Stimulated activated naive CD4-positive, alpha-beta T cell treated with Interleukin-2 at 50 U/mL for 16 hours (primary cell): Measurements from ENCODE around the gene FOXJ3.

ENCODE experiments used
- DNase-seq: peaks from one replicate; lab custom pipeline; 2025; lab: John Stamatoyannopoulos, UW

FOXJ3 gene

DNA sequence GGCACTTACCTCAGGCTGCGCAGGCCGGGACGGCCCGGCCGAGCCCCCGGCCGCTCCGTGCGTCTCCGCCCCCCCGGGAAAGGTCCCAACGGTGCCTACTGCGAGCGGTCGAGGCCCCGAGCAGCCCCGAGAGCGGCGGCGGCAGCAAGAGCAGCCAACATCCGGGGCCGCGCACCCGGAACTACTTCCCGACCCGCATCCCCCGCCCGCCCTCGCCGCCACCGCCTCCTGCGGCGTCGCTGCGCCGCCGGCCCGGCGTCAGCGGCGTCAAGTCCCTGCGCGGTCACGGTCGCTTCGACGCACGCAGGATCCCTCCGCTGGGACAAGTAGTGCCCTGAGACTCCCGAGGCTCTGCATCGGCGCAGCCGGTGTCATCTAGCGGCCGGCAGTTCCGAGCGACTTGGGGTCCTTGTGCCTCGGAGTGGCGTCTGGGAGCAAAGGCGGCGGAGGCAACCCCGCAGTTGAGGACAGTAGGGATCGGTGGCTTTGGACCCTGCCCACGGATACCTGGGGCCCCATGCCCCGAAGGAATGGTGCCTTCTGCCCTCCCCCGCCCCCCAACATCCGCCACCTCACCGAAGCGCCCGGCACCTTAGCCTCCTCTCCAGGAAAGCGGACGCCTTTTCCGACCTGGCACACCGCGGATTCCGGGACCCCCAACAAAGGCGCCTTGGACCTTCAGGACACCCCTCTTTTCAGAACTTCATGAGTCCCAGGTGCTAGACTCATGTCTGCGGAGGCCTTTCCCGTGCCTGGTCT lies at the start of gene FOXJ3:
Gene FOXJ3 (minus strand): TSS at position 186 of the 759 bp plus-strand sequence. CDS start 24,142 bp downstream, outside the sequence.
- peak; percentile 92 for DNase-seq

DNA sequence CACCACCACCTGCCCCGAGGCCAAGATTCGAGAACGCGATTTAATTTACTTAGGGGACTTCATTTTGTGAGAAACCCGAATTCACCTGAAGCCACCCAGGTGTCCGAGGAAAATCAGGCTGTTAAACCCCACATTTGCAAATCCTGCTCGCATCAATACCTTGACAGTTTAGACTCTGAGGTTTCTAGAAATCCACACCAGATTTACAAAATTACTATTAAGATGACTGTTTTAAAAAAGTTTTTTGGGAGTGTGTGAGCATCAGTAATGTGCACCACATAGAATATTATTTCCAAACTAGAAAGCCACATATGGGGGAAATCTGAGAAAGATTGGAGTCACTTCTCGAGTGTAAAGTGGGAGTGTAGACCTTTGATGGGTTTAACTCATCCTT lies 46.2 kb upstream of the FOXJ3 start:
- no peak for DNase-seq

DNA sequence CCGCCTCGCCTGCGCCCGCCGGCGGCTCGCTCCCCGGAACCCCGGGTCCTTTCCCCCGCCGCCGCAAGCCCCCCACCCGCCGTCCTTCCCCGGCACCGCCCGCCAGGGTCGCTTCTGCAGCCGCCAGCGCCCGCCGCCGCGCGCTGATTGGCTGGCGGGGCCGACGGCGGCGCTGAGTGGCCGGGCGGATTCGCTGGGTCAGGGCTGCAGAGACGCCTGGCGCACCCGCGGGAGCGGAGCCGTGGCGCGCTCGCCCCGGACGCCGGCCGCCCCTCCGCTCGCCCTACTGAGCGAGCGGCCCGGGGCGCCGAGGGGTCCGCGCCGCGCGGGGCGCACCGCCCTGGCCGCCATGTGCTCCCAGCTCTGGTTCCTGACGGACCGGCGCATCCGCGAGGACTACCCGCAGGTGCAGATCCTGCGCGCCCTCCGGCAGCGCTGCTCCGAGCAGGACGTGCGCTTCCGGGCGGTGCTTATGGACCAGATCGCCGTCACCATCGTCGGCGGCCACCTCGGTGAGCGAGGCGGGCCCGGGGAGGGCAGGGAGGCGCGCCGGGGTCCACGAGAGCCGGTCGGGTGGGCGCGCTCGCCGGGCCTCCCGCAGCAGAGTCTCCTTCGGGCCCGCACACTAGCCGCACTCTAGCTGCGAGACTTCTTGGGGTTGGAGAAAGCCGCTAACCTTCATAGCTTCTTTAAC lies 45.7 kb upstream of the FOXJ3 start, which contains the start of gene RIMKLA:
Gene RIMKLA (plus strand): TSS at position 207 of the 694 bp plus-strand sequence. CDS start 143 bp downstream, at position 350.
- peak; percentile 29 for DNase-seq

DNA sequence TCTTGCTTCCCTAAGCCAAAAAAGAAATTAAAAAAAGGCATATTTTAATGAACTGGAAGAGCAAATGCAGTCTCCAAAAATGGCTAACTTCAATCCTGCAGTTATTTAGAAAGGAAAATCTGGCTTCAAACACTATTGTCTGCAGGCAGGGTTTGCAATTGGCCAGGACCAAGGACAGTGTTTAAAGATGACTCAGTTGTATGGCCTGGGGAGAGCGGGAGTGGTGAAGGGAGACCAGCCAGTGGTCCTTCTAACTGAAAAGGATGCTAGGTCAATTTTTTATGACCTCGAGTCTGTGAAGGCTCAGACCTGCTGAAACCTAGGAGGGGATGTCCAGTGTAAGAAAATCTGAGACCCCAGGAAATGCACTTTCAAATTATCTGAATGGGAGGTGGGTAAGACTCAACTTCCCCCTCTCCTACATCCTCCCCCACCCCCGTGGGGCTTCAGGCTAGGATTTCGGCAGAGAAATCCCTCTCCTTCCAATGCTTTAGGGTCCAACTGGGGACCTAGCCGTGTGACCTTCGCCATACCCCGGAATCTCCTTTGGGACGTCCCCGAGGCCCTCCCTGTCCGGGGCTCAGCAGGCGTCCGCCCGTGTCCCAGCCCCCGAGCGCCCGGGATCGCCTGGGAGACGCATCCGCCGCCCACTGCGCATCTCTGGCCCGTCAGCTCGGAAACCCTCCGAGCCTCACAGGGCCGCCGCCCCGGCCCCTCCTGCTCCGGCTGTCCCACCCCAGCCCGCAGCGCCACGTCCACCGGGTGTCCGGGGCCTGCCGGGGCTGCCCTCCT lies 45.0 kb upstream of the FOXJ3 start:
- DNase-seq: peak; percentile 29

DNA sequence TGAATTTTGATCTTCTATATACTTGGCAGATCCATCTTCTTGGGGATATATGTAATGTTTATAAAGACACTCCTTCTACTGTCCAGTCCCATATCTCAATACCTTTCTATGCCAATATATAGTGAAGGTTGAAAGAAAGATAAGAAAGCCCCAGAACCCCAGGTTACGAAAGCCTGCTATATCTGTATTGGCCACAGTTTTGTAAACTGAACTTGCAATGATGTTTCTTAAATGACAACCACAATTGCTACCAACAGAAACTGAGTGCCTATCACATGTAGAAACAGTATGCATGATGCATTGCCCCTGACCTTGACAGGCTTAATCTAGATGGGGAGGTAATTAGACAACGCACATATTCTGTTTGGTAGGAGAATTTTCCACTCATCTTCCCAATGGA lies 37.8 kb upstream of the FOXJ3 start:
- no peak for DNase-seq

DNA sequence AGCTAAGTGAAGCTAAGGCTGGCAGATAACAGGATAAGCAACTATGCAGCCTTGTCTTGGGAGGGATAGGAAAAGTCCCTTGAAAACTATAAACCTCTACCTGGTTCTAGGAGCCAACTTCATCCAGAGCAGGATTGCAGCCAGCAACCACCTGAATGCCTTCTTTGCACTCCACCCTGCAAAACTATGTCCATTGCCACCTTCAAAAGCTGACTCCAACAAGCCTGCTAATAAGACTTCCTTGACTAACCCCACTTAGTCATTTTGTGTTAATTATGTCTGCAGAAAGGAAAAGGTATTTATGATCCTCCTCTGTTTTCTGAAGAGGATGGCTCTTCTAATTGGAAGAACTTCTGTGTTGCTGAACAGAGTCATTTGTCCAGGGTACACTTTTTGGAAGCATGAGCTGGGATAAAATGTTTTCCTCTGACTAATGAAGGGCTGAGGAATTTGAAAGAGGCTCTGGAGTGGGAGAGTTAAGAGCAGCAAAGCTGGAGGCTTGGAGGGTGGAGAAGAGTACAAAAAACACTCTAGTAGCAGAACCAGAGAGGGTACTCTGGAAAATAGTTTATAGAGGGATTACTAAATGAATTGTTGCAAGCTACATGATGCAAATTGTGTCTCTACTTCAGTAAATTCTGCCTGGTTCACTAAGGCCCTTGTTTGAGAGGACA lies 36.0 kb upstream of the FOXJ3 start:
- no peak for DNase-seq

DNA sequence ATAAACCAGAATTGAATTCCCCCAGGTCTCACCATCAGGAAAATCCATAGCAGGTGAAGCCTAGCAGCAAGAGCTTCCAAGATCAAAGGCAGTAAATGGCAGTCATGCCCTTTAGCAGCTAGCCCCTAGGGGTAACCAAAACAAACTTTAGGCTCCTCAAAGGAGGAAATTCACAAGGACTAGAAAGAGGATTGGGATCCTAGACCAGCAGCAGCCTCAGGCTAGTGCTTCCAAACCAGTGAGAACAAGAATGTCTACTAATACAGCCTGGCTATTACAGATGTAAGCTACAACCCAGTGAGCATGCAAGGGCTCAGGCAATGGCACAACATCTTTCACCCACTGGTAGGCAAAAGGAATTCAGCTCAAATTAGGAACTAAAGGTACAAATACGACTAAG lies 34.4 kb upstream of the FOXJ3 start:
- no peak for DNase-seq

DNA sequence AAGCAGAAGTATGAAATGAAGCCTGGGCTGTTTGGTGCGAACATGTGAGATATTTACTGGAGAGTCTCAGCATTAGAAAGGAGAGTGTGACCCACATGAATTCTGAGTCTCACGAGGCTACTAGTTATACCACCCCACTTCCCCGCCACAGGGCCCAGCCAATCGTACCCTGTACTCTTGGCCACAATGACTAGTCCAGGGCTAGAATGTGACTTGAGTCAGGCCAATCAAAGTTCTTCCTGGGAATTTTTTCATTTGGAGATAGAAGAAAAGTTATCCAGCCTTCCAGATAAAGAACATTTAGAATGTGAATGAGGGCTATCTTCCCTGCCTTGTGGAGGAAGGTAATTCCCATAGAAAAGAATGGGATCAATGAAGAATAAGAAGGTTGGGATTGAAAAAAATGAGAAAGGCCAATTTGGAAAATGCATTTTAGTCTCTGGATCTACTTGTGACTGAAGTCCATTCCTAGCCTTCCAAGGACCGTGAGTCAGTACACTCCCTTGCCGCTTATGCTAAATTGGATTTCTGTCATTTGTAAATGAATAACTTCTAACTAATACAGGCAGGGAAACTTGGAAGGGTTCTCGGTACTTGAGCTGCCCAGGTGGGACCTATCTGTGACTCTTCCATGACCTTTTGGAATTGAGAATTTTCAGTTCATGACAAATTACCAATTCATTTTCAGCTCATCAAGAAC lies 33.2 kb upstream of the FOXJ3 start:
- DNase-seq: no peak

DNA sequence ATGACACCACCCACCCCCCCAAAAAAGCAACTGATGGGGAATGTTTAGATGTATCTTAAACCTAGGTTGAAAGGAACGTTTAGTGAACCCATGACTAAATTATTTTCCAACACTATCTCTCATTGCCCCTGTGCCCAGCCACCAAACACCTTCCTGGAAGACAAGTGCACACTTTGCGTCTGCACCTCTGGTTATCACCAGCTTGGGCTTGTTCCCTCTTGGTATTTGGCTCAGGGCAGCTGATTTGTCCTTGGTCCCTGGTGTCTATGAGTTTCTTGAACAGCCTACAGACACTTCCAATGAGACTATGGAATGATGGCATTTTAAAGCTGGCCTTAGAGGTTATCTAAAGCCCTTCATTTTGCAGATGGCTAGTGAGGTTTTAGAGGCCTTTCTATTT lies 30.1 kb upstream of the FOXJ3 start:
- no peak for DNase-seq

DNA sequence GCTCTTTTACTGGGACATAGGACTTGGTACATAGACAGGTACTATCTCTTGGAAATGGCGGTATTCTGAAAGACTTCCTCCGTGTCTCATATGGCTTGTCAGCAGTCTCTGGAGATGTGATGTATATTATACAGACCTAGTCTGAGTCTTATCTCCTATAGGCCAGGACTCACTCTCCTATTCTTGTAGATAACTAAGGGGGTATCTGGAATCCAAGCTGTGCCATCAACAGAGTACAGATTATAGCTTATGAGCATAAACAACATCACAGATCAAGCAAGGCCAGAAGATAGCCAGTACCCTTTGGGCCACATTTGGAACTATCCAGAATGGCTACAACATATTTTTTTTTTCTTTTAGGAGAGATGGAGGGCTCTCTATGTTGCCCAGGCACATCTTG lies 29.5 kb upstream of the FOXJ3 start:
- DNase-seq: no peak

DNA sequence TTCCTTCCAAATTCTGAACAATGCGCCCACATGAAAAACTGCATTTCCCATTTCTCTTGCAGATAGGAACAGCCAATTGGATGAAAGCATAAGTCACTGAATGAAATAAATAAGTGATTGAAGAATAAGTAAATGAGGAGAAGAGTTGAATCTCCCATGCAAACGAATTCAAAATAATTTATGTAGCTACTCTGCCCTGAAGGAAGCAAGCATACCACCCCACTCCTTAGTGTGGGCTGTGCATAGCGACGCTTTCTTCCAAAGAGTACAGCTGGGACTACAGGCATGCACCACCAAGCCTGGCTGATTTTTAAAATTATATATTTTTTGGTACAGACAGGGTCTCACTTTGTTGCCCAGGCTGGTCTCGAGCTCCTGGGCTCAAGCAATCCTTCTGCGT lies 29.1 kb upstream of the FOXJ3 start:
- DNase-seq: no peak

DNA sequence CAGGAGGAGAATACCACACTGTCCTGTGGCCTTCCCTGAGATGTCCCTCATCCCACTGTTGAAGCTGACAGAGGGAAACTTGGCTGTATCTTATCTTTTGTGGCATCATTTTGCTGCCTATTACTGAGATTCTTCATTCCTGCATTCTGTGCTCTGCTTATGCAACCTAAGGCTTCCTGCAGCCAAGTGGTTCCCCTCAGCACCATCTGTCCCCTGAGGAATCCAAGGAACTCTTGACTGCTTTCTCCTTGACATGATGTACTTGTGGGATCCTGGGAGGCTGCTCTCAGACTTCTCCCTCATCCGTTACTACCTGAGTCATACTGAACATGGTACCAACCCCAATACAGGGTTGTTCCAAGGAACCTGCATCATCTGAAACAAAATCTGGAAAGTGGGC lies 24.4 kb upstream of the FOXJ3 start:
- DNase-seq: no peak

DNA sequence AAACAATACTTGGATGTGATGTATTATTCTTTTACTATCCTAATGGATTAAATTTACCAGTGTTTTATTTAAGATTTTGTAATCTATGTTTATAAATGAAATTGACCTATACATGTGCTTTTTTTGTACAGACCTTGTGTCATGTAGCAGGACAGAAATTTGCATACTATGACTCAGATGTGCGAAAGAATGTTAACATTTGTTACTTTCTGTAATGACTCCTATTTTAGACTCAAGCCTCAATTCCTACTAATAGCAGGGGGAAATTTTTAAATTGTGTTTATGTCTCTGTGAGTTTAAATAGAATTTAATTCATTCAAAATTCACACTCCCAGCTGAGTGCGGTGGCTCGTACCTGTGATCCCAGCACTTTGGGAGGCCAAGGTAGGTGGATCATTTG lies 23.8 kb upstream of the FOXJ3 start:
- DNase-seq: no peak

DNA sequence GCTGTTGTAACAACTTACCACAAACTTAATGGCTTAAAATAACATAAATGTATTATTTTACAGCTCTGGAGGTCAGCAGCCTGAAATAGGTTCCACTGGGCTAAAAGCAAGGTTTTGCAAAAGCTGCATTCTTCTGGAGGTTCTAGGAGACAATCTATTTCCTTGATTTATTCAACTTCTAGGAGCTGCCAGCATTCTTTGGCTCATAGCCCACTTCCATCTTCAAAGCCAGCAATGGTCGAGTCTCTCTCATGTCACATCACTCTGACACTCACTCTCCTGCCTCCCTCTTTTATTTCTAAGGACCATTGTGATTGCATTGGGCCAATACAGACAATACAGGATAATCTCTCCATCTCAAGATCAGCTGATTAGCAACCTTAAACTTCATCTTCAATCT lies 15.1 kb upstream of the FOXJ3 start:
- no peak for DNase-seq

DNA sequence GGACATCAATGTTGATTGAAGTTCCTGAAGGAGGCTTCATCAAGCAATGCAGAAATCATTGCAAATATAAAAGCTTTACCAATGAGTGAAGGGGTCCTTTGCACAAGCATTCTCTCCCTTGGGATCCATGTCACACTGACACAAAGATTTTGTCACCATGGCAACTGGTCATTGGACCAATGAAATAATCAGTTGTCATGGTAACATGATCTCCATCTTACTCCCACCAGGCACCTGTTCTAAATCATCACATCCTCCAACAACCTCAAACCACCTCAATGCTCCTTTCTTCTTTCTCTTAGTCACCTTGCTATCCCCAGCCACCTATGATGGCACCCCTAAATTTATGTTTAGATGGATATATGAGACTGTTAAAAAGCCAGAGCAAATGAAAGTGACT lies 13.5 kb upstream of the FOXJ3 start:
- DNase-seq: no peak

DNA sequence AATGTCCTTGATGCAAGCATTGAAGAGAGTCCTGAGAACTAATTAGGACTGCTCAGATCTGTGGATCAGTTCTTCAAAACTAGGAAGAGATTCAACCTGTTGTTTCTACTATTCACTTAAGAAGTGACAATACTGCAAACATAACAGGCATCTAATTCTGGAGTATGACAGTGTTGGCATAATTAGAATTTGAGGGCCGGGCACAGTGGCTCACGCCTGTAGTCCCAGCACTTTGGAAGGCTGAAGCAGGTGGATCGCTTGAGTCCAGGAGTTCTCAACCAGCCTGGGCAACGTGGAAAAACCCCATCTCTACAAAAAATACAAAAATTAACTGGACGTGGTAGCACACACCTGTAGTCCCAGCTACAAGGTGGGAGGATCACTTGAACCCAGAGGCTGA lies 8.0 kb upstream of the FOXJ3 start:
- no peak for DNase-seq

DNA sequence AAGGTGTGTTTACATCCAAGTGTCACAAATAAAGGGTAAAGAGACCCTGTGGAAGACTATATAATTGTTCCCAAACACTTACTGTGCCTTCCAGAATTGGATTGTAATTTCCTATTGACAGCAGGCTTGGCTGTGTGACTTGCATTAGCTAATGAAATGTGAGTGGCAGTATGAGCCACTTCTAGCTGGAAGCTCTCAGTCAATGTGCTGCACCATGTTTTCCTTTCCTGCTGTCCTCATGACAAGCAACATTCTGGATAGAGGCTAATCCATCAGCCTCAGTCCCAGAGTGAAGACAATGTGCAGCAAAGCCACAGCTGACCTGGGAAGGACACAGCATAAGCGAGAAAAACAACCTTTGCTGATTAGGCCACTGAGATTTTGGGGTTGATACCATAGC lies 5.9 kb upstream of the FOXJ3 start:
- DNase-seq: no peak

DNA sequence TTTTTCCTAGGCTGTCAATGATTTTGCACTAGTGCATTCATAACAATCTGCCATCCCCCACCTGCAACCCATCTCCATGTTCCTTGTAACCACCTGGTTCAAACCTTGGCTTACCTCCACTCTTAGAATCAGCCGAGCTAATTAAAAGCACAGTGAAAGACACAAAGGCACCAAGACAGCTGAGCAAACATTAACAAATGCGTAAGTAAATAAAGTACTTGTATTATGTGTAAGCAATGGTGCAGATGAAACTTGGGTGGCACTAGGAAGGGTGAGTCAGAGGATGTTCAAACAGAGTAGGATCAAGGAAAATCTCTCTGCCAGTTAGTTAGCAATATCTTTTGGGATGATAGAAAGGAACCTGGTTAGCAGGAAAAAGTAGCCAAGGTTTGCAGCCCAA lies 5.1 kb upstream of the FOXJ3 start:
- no peak for DNase-seq

DNA sequence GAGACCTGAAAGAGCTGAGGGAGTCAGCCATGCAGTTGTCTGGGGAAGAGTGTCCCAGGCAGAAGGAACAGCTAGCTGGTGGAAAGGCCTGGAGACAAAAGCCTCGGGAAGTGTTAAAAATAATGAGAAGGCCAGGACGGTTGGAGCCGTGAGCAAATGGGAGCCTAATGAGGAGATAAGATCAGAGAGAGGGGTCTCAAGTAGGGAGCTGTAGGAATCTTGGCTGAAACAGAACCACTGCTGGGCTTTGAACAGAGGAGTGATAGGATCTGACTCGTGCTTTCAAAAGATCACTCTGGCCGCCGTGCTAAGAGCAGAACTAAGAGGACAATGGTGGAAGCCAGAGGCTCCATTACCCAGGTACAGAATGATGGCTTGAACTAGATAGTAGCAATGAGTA lies 1.9 kb upstream of the FOXJ3 start:
- no peak for DNase-seq

DNA sequence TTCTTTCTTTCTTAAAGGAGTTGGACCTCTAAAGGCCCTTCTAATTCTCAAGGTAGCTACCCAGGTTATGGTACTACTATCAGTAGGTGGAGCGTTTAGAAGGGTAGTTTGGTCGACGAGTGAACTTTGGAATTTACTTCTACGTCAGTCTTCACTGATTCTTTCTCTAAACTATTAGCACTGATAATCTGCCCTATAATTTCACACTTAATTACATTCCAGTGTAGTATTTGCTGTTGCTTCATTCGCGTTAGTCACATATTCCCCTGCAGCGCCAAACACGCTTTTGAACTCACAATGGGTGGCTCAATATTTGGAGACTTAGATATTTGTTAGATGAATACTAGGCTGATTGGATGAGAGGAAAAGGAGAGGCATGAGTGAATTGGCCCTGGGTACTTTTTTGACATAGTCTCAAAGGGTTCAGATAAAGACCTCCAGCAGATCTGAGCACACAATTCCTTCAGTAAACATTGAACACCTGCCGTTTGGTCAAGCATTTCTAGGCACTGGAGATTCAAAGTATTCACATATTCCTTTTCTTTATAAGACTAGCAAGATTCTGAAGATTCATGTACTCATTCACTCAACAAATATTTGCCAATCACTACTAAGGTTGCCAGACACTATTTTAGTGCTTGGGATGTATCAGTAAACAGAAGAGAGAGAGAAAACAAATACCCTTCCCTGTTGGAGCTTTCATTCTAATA lies 929 bp upstream of the FOXJ3 start:
- no peak for DNase-seq
